ENCODE data around the gene PXMP2.
A peak's percentile ranks its signal among the peaks of the same experiment; 100 is the strongest.

PXMP2 gene

GRCh38 chr12:132687211-132688164, at the start of gene PXMP2, which contains the start of gene POLE:
PXMP2 (plus strand) TSS chr12:132687587; CDS start chr12:132687671, 84 bp downstream.
POLE (minus strand) TSS chr12:132687342; CDS start chr12:132687315, 27 bp downstream.
- DNase-seq = peak; percentile 90

GRCh38 chr12:132637811-132638210, 49.6 kb upstream of the PXMP2 start:
- DNase-seq = no peak

- no peak for DNase-seq
Observed at GRCh38 chr12:132638541-132639408, 48.6 kb upstream of the PXMP2 start.

GRCh38 chr12:132639956-132640520, 47.3 kb upstream of the PXMP2 start:
- DNase-seq = no peak

GRCh38 chr12:132640936-132641335, 46.5 kb upstream of the PXMP2 start:
- DNase-seq = no peak

- no peak for DNase-seq
Observed at GRCh38 chr12:132641811-132642650, 45.4 kb upstream of the PXMP2 start.

GRCh38 chr12:132642846-132643835, 44.2 kb upstream of the PXMP2 start:
- no peak for DNase-seq

GRCh38 chr12:132646850-132647249, 40.5 kb upstream of the PXMP2 start:
- no peak for DNase-seq

- DNase-seq = no peak
Observed at GRCh38 chr12:132647858-132648257, 39.5 kb upstream of the PXMP2 start.

- no peak for DNase-seq
Observed at GRCh38 chr12:132648616-132649225, 38.7 kb upstream of the PXMP2 start.

- DNase-seq = no peak
Observed at GRCh38 chr12:132649226-132649945, 38.0 kb upstream of the PXMP2 start.

- DNase-seq = no peak
Observed at GRCh38 chr12:132651444-132652100, 35.8 kb upstream of the PXMP2 start.

- DNase-seq = no peak
Observed at GRCh38 chr12:132653567-132654290, 33.7 kb upstream of the PXMP2 start.

- DNase-seq = no peak
Observed at GRCh38 chr12:132657004-132657727, 30.2 kb upstream of the PXMP2 start.

- DNase-seq = no peak
Observed at GRCh38 chr12:132658149-132658894, 29.1 kb upstream of the PXMP2 start.

GRCh38 chr12:132659146-132659545, 28.2 kb upstream of the PXMP2 start:
- no peak for DNase-seq

GRCh38 chr12:132660052-132660451, 27.3 kb upstream of the PXMP2 start:
- no peak for DNase-seq

Measured in NCI-H1417 treated with DMSO at 0.1 percent for 48 hours (cell line).